Neural progenitor cell (in vitro differentiated cells): ENCODE results near the gene ARID5B.

Source experiments
- CTCF ChIP-seq: fragments of 200-600 bp; sonication (generic); IDR thresholded peaks from 2 replicates; pipeline ENCODE4 v1.5.1; 2017; ENCODE audit warnings: antibody characterized with exemption, mild to moderate bottlenecking
- EZH2 ChIP-seq: fragments of 200-600 bp; sonication (generic); IDR thresholded peaks from 2 replicates; pipeline ENCODE4 v1.6.1; 2017; ENCODE audit warnings: antibody characterized with exemption, mild to moderate bottlenecking, moderate library complexity
- EZH2phosphoT487 ChIP-seq: fragments of 200-600 bp; sonication (generic); IDR thresholded peaks from 2 replicates; pipeline ENCODE4 v1.6.1; 2017; ENCODE audit warnings: antibody characterized with exemption

- TF ChIP-seq CTCF (no peak), EZH2phosphoT487 (no peak), EZH2 (no peak)
Measured at GRCh38 chr10:61899663-61899996, 1.9 kb upstream of the ARID5B start.
